IPS DF 19.7 (cell line): ENCODE data around the gene IL1B.
"Not testable (repeated sequence)": the region's sequence is repeated elsewhere in the genome, so short reads cannot be mapped to it uniquely, and the experiment has no call there.

ENCODE experiments used
- DNase-seq: peaks from one replicate; pipeline ENCODE4 v3.0.0-alpha.2; 2013; ENCODE audit warnings: low read depth, low spot score

The IL1B gene

GRCh38 chr2:112836695-112837117, at the start of gene IL1B:
Gene IL1B, minus strand, starts transcription at chr2:112836779. Its CDS starts 550 bp downstream, at chr2:112836229.
- DNase-seq: no peak

GRCh38 chr2:112886291-112886690, 49.7 kb upstream of the IL1B start:
- no peak for DNase-seq

GRCh38 chr2:112885506-112885902, 48.9 kb upstream of the IL1B start:
- no peak for DNase-seq

GRCh38 chr2:112884869-112885505, 48.4 kb upstream of the IL1B start:
- DNase-seq: peak; percentile 23

GRCh38 chr2:112883669-112884068, 47.1 kb upstream of the IL1B start:
- DNase-seq: no peak

GRCh38 chr2:112881217-112881985, 44.8 kb upstream of the IL1B start:
- no peak for DNase-seq

- no peak for DNase-seq
Measured at GRCh38 chr2:112880696-112881095, 44.1 kb upstream of the IL1B start.

- no peak for DNase-seq
Measured at GRCh38 chr2:112880091-112880531, 43.5 kb upstream of the IL1B start.

GRCh38 chr2:112879491-112880041, 43.0 kb upstream of the IL1B start:
- no peak for DNase-seq

GRCh38 chr2:112877423-112877822, 40.8 kb upstream of the IL1B start:
- DNase-seq: no peak

- no peak for DNase-seq
Measured at GRCh38 chr2:112876971-112877361, 40.4 kb upstream of the IL1B start.

GRCh38 chr2:112876257-112876970, 39.8 kb upstream of the IL1B start:
- DNase-seq: no peak

GRCh38 chr2:112870841-112871835, 34.6 kb upstream of the IL1B start:
- DNase-seq: no peak

- DNase-seq: no peak
Measured at GRCh38 chr2:112869258-112869842, 32.8 kb upstream of the IL1B start.

GRCh38 chr2:112867701-112868631, 31.4 kb upstream of the IL1B start:
- DNase-seq: no peak

- no peak for DNase-seq
Measured at GRCh38 chr2:112866128-112866835, 29.7 kb upstream of the IL1B start.

GRCh38 chr2:112864072-112864471, 27.5 kb upstream of the IL1B start:
- DNase-seq: no peak

- not testable (repeated sequence) for DNase-seq
Measured at GRCh38 chr2:112859406-112860183, 23.0 kb upstream of the IL1B start.
